HL-60 (cell line): Measurements from ENCODE around the gene IFRD1.

Experiments used
- CTCF ChIP-seq: IDR thresholded peaks from one replicate; pipeline ENCODE4 v1.5.1; 2011; ENCODE audit warnings: low read length, control low read depth, inconsistent platforms; ENCODE audit not compliant: insufficient read depth
- GABPA ChIP-seq: IDR thresholded peaks from 2 replicates; pipeline ENCODE4 v1.6.1; 2012; ENCODE audit warnings: low read depth
- POLR2AphosphoS5 ChIP-seq: IDR thresholded peaks from 2 replicates; pipeline ENCODE4 v1.6.1; 2012; ENCODE audit warnings: low read depth
- REST ChIP-seq: IDR thresholded peaks from 2 replicates; pipeline ENCODE4 v1.6.1; 2012; ENCODE audit warnings: low read depth; ENCODE audit not compliant: insufficient replicate concordance
- SPI1 ChIP-seq: IDR thresholded peaks from 2 replicates; pipeline ENCODE4 v1.6.1; 2012; ENCODE audit warnings: low read depth, mild to moderate bottlenecking, borderline replicate concordance

GRCh38 chr7:112447406-112447805 lies 2.9 kb upstream of the IFRD1 start:
- TF ChIP-seq CTCF, result no peak
- TF ChIP-seq POLR2AphosphoS5, result no peak
- TF ChIP-seq REST, result no peak
- no peak for TF ChIP-seq GABPA
- TF ChIP-seq SPI1, result no peak
